GM12892 (cell line): ENCODE measurements around the gene FAM168B.

Experiments
- POLR2A ChIP-seq: IDR thresholded peaks from 2 replicates; pipeline ENCODE4 v1.6.1; 2011; ENCODE audit warnings: low read depth, low read length, control low read depth
- TAF1 ChIP-seq: IDR thresholded peaks from 2 replicates; pipeline ENCODE4 v1.6.1; 2011; ENCODE audit warnings: low read depth, mild to moderate bottlenecking, control low read depth, low read length, borderline replicate concordance

DNA sequence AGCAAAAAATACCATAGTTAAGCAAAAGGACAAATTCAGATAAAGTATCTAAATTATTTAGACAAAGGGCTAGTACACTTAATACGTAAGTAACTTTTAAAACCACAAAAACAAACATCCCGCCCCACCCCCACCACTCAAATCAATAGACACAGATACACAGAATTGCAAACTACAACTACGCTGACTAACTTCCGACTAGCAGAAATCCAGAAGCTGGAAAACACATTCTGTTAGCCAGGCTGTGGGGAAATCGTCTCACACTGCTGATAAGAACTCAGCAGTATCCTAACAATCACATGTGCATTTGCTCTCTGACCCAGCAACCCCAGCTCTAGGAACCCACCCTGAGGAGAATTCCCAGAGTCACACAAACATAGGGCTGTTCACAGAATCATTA, 16.6 kb downstream of the FAM168B start:
- TF ChIP-seq TAF1 = no peak
- no peak for TF ChIP-seq POLR2A
